ENCODE measurements around the gene DYRK3.

GRCh38 chr1:206634365-206635079 lies 814 bp upstream of the DYRK3 start:
- TF ChIP-seq POLR2A (IDR thresholded peaks at IDR 0.05): no peak
- peak; percentile 72 to 94 (median 88) for TF ChIP-seq CTCF (IDR thresholded peaks at IDR 0.05)

Measured in heart left ventricle (tissue), 13 donors.